ENCODE results near the gene COL8A1. TPM values are rescaled to one million over a fixed set of nuclear protein-coding genes. Genes with fewer than 3 reads are reported as not detected.

COL8A1 gene
- total RNA-seq (2022; extraction: Qiagen RNA extraction) = not detected in 5 replicates

DNA sequence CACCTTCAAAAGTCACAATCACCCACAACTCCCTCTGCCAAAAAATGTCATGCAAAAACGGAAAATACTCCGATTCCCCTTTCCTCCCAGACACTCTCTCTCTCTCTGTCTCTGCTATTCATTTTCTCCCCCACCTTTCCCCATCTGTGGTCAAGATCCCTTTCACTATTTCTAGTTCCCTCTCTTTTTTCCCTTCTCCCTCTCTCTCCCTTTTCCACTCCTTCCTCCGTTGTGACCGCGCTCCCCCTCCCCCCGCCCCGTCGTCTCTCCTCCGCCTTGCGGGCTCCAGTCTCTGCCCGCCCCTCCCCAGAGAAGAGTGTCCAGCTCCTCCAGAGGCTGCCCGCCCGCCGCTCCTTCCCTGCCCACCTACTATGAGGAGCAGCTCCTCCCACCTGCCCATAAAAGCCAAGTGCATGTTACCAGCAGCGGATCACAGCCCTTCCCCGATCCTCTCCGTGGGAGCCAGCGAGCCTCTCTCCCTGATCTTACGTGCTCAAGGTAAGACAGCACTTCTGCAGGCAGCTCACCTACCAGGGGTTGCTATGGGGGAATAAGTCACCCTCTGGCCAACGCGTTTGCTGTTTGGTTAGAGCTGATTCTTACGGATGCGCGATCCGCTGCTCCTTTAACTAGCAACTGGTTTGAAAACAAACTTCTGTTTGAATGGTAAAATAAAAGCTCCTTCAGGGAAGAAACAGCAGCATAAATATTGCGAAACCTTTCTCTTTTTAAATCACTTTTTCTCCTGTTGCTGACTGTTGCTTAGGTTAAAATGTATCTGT, at the start of gene COL8A1:
COL8A1 (plus strand) TSS at position 428 of the 782 bp plus-strand sequence. CDS start 152,089 bp downstream, outside the sequence.

DNA sequence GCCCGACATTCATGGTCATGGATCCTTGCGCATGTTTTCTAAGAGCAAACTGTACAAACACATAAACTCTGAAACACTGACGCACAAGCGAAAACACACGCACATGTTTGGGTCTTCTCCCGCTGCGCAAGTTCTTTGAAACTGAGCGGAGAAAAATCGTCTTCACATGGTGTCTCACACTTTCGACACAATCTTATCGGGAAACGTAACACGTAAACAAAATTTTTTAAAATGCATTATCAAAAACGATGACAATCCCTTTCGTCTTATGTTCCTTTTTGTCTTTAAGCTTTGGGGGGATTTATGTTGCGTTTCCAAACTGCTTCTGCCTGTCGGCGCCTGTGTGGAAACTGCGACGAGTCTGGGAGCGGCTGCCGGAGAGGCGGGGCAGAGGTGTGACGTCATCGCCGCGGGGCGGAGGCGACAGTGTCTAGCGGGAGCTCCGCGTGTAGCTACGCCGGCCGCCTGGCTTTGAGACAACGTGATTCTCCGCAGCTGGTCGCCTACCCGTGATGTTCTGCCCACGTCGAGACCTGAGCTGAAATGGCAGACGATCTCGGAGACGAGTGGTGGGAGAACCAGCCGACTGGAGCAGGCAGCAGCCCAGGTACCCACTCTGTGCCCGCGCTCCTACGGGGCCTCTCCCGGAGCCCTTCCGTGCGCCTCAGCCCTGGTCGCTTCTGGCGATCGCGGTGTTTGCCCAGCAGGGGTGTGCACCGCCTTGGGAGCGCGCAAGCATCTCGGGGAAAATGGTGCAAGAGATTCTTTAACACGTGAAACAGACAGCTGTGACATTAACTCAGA, 179.2 kb downstream of the COL8A1 start, which contains the start of gene CMSS1:
CMSS1 (plus strand) TSS at position 426 of the 804 bp plus-strand sequence.

Other genes with a start within 250 kb of the COL8A1 start
- 47.4 to 61.7 TPM (median 56.4 TPM) in 5 replicates for gene CMSS1, start 179.3 kb downstream of the COL8A1 start, total RNA-seq (2022; extraction: Qiagen RNA extraction)

Data from A549 treated with Mapracorat at 1 μM for 4 hours (cell line).